ENCODE measurements around the gene PIP4P1. TPM values are rescaled to one million over a fixed set of nuclear protein-coding genes. Genes with fewer than 3 reads are reported as not detected.

Gene PIP4P1
- polyA plus RNA-seq, 2 of the 4 experiments (the other 2 are of a cell fraction): 30.4 to 35.8 TPM

- Histone ChIP-seq H3K4me3 (no peak overlapping the region), H3K27ac (no peak overlapping the region), H3K9me3 (no peaks in the 10 kb centered on the region), H3K4me1 (no peaks in the 10 kb centered on the region), H3K4me2 (no peak overlapping the region)
- POLR2A ChIA-PET: no interaction called here
- TF ChIP-seq RNF2 (IDR thresholded peaks at IDR 0.05; ENCODE audit: borderline replicate concordance, low read depth) (no peak), RAD21 (conservative IDR thresholded peaks at IDR 0.05 in 1 of 2, IDR thresholded peaks at IDR 0.05 in 1 of 2) (no peak), BHLHE40 (IDR thresholded peaks at IDR 0.05; ENCODE audit: low read depth, low read length) (no peak), NPAS2 (CRISPR knock-in tag; IDR thresholded peaks at IDR 0.05; ENCODE audit: borderline replicate concordance) (no peak), ELK1 (IDR thresholded peaks at IDR 0.05; ENCODE audit: low read depth, low read length) (no peak), MAFK (IDR thresholded peaks at IDR 0.05; ENCODE audit: partially characterized antibody) (no peak), MAZ (IDR thresholded peaks at IDR 0.05; ENCODE audit: borderline replicate concordance, low read depth, low read length) (no peak), CTCF (IDR thresholded peaks at IDR 0.05) (no peak; the same call in 2 of the 3 replicates), CBX8 (IDR thresholded peaks at IDR 0.05) (no peak), NR3C1 (IDR thresholded peaks at IDR 0.05) (no peak), HDAC2 (IDR thresholded peaks at IDR 0.05) (no peak), HEYL (CRISPR knock-in tag; IDR thresholded peaks at IDR 0.05) (no peak), ZNF302 (CRISPR knock-in tag; IDR thresholded peaks at IDR 0.05) (no peak), MYC (IDR thresholded peaks at IDR 0.05; ENCODE audit: borderline replicate concordance, low read length) (no peak), CHD4 (IDR thresholded peaks at IDR 0.05; ENCODE audit: borderline replicate concordance) (no peak), ZSCAN20 (CRISPR knock-in tag; IDR thresholded peaks at IDR 0.05) (no peak), CHD2 (IDR thresholded peaks at IDR 0.05; ENCODE audit: low read length, partially characterized antibody) (no peak), NFE2L2 (conservative IDR thresholded peaks at IDR 0.05; ENCODE audit: low read length) (no peak), GATA3 (IDR thresholded peaks at IDR 0.05; ENCODE audit: borderline replicate concordance) (no peak)
- ATAC-seq: no peak
- DNase-seq (ENCODE audit: low read depth in 1 of 2, low spot score in 1 of 2): no peak
- CTCF ChIA-PET: interaction anchor here (1.0 to 1.2 kb wide), 3 partner anchors 17 to 160 kb away, joined by 3 read pairs; no protein-coding TSS in a partner anchor
- FAIRE-seq: no peak
These were observed 26.1 kb upstream of the PIP4P1 start for GRCh38 chr14:20487396-20487725.

- Histone ChIP-seq H3K27ac (no peak overlapping the region), H3K4me3 (no peak overlapping the region), H3K4me1 (no peaks in the 10 kb centered on the region), H3K4me2 (no peak overlapping the region), H3K9me3 (no peaks in the 10 kb centered on the region)
- 31% methylated on average over 8 of the region's 8 CpGs for WGBS (ENCODE audit: missing lambda C conversion rate)
- ATAC-seq (no peak), DNase-seq (ENCODE audit: low read depth in 1 of 2, low spot score in 1 of 2) (no peak), FAIRE-seq (no peak)
- TF ChIP-seq EP300 (IDR thresholded peaks at IDR 0.05) (no peak), PHF8 (IDR thresholded peaks at IDR 0.05; ENCODE audit: borderline replicate concordance, low read depth) (no peak), EHMT2 (IDR thresholded peaks at IDR 0.05; ENCODE audit: low read depth) (no peak), PBX3 (IDR thresholded peaks at IDR 0.05) (no peak), ATOH8 (CRISPR knock-in tag; IDR thresholded peaks at IDR 0.05; ENCODE audit: low read depth) (no peak), ZFP36 (IDR thresholded peaks at IDR 0.05; ENCODE audit: borderline replicate concordance, partially characterized antibody) (no peak), NFE2L2 (conservative IDR thresholded peaks at IDR 0.05; ENCODE audit: low read length) (no peak), CEBPB (IDR thresholded peaks at IDR 0.05) (no peak), BCL3 (IDR thresholded peaks at IDR 0.05) (no peak), CHD2 (IDR thresholded peaks at IDR 0.05; ENCODE audit: low read length, partially characterized antibody) (no peak), HOXA7 (CRISPR knock-in tag; IDR thresholded peaks at IDR 0.05) (no peak), KDM1A (IDR thresholded peaks at IDR 0.05; ENCODE audit: low read depth) (no peak), MAFK (IDR thresholded peaks at IDR 0.05; ENCODE audit: partially characterized antibody) (no peak), HDAC2 (IDR thresholded peaks at IDR 0.05) (no peak), EHF (CRISPR knock-in tag; IDR thresholded peaks at IDR 0.05) (no peak), RAD21 (conservative IDR thresholded peaks at IDR 0.05 in 1 of 2, IDR thresholded peaks at IDR 0.05 in 1 of 2) (no peak)
- POLR2A ChIA-PET: no interaction called here
- CTCF ChIA-PET: interaction anchor here (1.0 to 1.2 kb wide), 3 partner anchors 17 to 159 kb away, joined by 3 read pairs; no protein-coding TSS in a partner anchor
These were observed 25.6 kb upstream of the PIP4P1 start for GRCh38 chr14:20486684-20487395.
